T-helper 2 cell treated with Interferon-gamma antibody and Interleukin-4, amounts not matched to agents 100 ng/mL and 5 ng/mL, for 36 hours (primary cell): Measurements from ENCODE around the gene PTPRN2. TPM values are rescaled to one million over a fixed set of nuclear protein-coding genes. Genes with fewer than 3 reads are reported as not detected.

Experiments used
- intact Hi-C: fragments of 100-400 bp; cut with micrococcal nuclease; formaldehyde crosslinking; loops from one replicate; pipeline ENCODE4 v1.15.1; 2023
- total RNA-seq: library from RNA; stranded (reverse); gene quantifications from 2 replicates; pipeline ENCODE4 v1.2.3, GENCODE V29; 2022

PTPRN2 gene
- total RNA-seq, 1 donor from 2014 or later: 5.1 TPM

DNA sequence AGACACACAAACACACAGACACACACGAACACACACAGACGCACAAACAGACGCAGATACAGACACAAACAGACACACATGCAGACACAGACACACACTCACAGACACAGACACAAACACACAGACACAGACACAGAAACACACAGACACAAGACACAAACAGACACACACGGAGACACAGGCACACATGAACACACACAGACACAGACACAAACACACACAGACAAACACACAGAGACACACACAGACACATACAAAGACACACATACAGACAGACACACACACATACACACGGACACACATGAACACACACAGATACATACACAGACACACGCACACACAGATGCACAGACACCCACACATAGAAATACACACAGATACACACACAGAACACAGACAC is 815.9 kb downstream of the PTPRN2 start:
- intact Hi-C loops: no loop called here

GRCh38 chr7:157770716-157771320 is 816.8 kb downstream of the PTPRN2 start:
- intact Hi-C loops: no loop called here

DNA sequence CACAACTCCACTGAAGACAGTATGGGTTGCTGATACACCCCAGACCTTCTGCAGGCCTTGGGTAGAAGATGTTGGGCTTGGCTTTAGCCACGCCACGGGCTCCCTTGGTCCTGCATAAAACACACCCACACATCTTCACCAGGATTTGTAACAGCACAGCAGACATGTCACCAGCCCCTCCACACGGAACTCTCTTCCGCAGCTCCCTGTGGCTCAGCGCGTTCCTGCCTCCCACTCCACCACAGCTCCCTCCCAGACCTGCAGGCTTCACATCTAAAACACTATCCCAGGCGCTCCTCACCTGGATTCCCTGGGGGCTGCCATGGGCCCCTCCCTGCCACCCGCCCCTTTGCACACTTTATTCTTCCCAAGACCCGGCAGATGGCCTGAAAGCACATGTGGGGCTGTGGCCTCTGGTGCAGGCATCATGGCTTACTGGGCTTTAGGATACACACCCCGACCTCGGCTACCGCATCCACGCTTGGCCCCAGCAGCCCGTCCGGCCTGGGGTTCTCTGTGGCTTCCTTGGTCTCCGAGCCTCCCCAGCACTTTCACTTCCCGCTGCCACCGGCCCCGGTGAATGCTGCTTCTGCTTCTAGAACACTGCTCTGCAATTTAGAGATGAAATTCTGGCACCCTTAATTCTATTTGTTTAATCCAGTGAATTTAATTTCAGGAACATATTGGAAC is 818.0 kb downstream of the PTPRN2 start:
- intact Hi-C loops: no loop called here

DNA sequence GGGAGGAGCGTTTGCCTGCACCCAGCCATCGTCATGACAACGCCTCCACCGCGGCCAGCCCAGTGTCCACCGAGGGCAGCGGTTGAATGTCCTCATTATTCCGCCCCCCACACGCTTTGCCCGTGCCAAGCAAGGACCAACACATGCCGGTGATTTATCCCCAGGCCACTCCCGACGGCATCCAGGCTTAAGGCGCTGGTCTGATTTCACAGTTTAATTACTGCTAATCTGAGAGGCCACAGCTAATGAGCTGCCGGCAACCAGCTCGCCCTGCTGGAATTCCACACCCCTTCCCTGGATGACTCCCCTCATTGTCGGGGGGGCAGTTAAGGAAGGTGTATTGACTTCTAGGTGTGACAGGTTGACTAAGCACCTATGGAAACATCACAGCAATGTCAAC is 818.5 kb downstream of the PTPRN2 start:
- intact Hi-C loops: no loop called here

DNA sequence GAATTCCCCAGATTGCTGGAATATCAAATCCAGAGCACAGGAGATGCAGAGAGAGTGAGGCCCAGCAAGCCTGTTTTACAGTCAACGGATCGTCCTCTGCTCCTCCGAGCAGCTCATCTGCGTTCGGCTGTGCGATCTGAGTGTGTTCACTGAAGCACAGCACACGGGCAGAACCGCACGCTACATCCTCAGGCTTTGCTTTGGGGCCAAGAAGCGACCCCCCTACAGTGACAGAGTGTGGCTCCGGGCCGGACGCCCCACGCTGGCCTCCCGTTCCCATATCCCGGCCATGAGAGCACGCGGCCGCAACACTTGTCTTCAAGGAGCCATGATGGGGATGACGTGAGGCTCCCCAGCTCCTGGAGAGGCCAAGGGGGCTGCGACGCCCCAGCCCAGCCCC is 819.4 kb downstream of the PTPRN2 start:
- intact Hi-C loops: no loop called here

DNA sequence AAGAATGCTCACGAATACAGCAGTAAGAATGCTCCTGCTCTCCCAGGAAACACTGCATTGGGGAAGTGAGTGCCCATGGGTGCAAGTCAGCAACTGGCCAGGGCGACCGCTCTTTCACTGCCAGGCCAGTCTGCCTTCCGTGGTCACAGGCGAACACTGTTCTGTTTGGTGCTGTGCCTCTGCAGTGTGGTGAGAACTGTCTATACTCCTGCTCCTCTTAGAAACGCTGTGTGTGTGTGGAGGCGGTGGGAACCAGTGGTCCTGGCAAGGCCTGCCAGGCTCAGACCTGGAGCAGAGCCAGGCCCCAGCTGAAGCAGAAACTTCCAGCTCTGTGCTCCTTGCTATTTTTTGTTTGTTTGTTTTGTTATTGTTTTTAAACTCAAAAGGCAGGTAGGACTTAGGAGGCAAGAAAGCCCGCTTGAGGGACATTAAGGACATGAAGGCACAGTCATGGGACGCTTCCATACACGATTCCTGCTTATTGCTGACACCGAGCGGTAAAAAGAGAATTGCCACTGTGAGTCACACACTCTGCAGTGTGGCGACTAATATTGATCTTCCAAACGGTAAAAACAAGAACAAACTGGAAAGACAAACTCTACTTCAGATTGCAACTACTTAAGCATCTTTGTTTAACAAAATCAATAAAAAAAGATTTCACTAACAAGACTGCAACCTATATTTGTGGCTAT is 820.0 kb downstream of the PTPRN2 start:
- intact Hi-C loops: no loop called here

DNA sequence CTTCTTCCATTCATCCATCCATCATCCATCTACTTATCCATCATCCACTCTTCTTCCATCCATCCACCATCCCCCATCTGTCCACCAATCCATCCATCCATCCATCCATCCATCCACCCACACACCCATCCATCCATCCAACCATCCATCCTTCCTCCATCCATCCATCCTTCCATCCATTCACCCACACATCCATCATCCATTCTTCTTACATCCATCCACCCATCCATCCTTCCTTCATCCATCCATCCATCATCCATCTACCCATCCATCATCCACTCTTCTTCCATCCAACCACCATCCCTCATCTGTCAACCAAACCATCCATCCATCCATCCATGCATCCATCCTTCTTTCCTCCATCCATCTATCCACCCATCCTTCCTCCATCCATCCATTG is 821.5 kb downstream of the PTPRN2 start:
- intact Hi-C loops: no loop called here

- intact Hi-C loops: no loop called here
Observed at GRCh38 chr7:157764946-157765537, 822.6 kb downstream of the PTPRN2 start.

DNA sequence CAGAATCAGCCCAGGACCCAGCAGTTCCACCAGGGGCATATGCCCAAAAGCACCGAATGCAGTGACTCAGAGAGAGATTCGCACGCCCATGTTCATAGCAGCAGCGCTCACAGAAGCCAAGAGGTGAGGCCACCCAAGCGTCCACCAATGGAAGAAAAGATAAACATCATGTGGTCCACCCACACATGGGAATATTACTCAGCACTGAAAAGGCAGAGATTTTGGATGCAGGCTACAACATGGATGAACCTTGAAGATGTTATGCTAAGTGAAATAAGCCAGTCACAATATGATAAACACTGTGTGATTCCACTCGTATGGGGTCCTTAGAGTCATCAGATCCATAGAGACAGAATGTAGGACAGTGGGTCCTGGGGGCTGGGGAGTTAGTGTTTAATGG is 823.4 kb downstream of the PTPRN2 start:
- intact Hi-C loops: no loop called here

GRCh38 chr7:157763279-157764000 is 824.2 kb downstream of the PTPRN2 start:
- intact Hi-C loops: no loop called here

- intact Hi-C loops: no loop called here
Observed at GRCh38 chr7:157762824-157763223, 824.8 kb downstream of the PTPRN2 start.

DNA sequence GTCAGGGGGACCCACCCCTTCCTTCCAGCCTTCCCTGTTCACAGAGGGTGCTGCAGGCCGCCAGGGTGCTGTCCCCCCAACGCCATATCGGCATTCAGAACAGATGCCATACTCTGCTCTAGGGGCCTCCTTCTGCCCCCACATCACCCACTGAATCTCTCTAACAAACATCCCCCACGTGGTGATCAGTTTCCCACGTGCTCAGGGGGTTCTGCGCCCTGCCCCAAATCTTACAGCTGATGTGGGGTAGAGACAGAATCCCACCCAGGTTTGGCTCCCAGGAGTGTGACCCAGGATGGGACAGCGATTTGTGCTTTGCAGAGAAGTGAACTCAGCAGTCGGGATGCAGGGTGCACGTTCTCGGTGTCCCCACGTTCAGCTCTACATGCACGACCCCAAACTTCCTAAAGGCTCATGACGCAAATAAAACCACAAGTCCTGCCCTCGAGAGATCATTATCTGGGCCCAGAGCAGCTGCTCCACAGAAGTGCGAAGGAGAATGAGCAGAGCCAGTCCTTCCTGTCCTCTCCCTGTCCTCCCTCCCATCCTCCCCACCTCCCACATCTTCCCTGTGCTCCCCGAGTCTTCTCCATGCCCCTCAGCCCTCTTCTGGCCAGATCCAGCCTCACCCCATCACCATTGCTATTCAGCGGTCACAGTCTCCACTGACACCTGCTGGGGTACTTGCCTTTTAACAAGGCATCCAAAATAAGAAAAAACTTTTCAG is 827.5 kb downstream of the PTPRN2 start:
- intact Hi-C loops: no loop called here

- intact Hi-C loops: no loop called here
Observed at GRCh38 chr7:157759246-157759805, 828.3 kb downstream of the PTPRN2 start.

- intact Hi-C loops: no loop called here
Observed at GRCh38 chr7:157758468-157759245, 829.0 kb downstream of the PTPRN2 start.

GRCh38 chr7:157757776-157758467 is 829.7 kb downstream of the PTPRN2 start:
- intact Hi-C loops: no loop called here

DNA sequence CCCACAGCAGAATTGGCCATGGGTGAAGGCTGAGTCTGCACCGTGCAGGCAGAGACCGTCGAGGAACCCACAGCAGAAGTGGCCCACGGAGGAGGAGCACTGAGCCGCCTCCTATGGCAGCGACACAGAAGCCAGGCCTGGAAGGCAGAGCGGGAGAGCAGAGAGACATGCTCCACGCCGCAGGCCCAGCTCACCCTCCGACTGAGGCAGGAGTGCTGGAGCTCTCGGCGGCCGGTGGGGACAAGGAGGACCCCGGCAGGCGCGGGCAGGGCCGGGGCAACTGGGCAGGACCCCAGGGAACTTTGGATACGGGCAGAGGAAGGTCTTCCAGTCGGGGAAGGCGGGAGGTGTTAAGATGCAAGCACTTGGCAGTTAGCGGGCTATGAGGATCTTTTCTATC is 830.4 kb downstream of the PTPRN2 start:
- intact Hi-C loops: no loop called here

- intact Hi-C loops: no loop called here
Observed at GRCh38 chr7:157755741-157756140, 831.9 kb downstream of the PTPRN2 start.

DNA sequence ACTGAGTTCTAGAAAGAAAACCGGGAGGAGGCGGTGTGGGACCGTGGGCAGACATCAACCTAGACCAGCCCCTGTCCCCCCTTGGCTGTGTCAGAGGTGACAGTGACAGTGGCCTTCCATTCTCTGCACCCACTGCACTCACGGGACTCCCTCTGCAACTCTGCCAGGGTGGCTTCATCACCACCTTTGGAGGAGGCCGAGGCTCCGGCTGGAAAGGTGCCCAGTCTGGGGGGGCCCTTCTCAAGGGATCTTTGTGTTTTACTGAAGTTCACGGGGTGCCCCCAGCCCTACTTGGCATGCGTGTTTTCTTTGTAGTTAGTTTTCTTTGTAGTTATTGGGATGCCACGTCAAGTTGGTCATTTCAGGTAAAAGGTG is 833.2 kb downstream of the PTPRN2 start:
- intact Hi-C loops: no loop called here

DNA sequence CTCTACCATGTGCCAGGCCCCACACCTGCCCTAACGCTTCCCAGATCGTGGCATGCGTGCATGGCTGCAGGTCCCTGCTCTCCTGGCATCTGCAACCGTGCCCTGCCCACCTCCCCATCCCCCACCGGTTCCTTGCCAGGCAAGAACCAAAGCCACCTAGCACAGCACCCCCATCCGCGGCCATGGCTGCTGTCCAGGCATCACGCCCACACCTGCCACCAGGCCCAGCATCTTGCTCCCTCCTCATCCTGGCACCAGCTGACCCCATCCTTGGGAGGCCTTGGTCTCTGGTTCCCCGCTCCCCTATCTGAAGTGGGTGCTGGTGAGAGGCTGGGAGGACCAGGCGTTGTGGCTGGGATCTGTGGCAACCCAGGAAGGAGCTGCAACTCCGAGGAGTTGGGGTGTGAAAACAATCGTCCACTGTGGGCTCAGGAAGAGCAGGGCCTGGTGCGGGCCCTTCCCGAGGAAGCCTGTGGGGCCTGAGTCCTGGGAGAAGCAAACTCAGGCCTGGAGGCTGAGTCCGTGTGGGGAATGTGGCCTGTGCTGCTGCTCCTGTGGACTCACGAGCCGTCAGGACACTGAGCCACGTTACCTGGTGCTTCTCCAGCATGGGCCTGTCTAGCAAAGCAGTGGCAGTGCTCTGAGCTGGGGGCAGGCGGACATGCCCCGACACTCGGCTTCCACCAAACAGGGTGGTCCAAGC is 833.8 kb downstream of the PTPRN2 start:
- intact Hi-C loops: no loop called here
